Adipocyte (in vitro differentiated cells): ENCODE data around the gene COL23A1.

Experiments used
- DNase-seq: peaks from one replicate; pipeline ENCODE4 v3.0.0-alpha.2; 2015; ENCODE audit warnings: low read depth
- H3K27me3 ChIP-seq: replicated peaks from 2 replicates; pipeline ENCODE4 v1.7.0; 2013; ENCODE audit warnings: mild to moderate bottlenecking, low read length, moderate library complexity; ENCODE audit not compliant: control insufficient read depth, insufficient read depth
- H3K36me3 ChIP-seq: 2 replicates; pipeline ENCODE4 v1.7.0; 2013; ENCODE audit warnings: low read length, mild to moderate bottlenecking, moderate library complexity; ENCODE audit not compliant: control insufficient read depth, insufficient read depth, severe bottlenecking
- H3K4me1 ChIP-seq: 2 replicates; pipeline ENCODE4 v1.7.0; 2013; ENCODE audit warnings: mild to moderate bottlenecking, low read length, moderate library complexity; ENCODE audit not compliant: control insufficient read depth, insufficient read depth
- H3K4me3 ChIP-seq: 2 replicates; pipeline ENCODE4 v1.7.0; 2013; ENCODE audit warnings: mild to moderate bottlenecking, low read length, moderate library complexity
- H3K9ac ChIP-seq: 2 replicates; pipeline ENCODE4 v1.7.0; 2013; ENCODE audit warnings: mild to moderate bottlenecking, low read length, moderate library complexity
- H3K9me3 ChIP-seq: 2 replicates; pipeline ENCODE4 v1.7.0; 2013; ENCODE audit warnings: mild to moderate bottlenecking, low read length, moderate library complexity; ENCODE audit not compliant: control insufficient read depth

The COL23A1 gene

GRCh38 chr5:178389796-178390195 lies 200.4 kb downstream of the COL23A1 start:
- peaks cover 68% of the 10 kb centered on the region for H3K27me3 ChIP-seq
- H3K4me3 ChIP-seq, result no peak overlapping the region
- no peak overlapping the region for H3K9ac ChIP-seq
- no peaks in the 10 kb centered on the region for H3K4me1 ChIP-seq
- peaks cover 7% of the 10 kb centered on the region for H3K9me3 ChIP-seq
- no peak for DNase-seq
- no peaks in the 10 kb centered on the region for H3K36me3 ChIP-seq

GRCh38 chr5:178389026-178389729 lies 201.0 kb downstream of the COL23A1 start:
- Histone ChIP-seq H3K36me3 (no peaks in the 10 kb centered on the region), H3K4me1 (no peaks in the 10 kb centered on the region), H3K4me3 (no peak overlapping the region), H3K9me3 (peaks cover 7% of the 10 kb centered on the region), H3K9ac (no peak overlapping the region), H3K27me3 (peaks cover 74% of the 10 kb centered on the region)
- no peak for DNase-seq

GRCh38 chr5:178388386-178389025 lies 201.7 kb downstream of the COL23A1 start:
- Histone ChIP-seq H3K4me1 (no peaks in the 10 kb centered on the region), H3K36me3 (no peaks in the 10 kb centered on the region), H3K9me3 (peaks cover 7% of the 10 kb centered on the region), H3K4me3 (no peak overlapping the region), H3K27me3 (peaks cover 81% of the 10 kb centered on the region), H3K9ac (no peak overlapping the region)
- no peak for DNase-seq

GRCh38 chr5:178387856-178388190 lies 202.4 kb downstream of the COL23A1 start:
- peaks cover 7% of the 10 kb centered on the region for H3K9me3 ChIP-seq
- DNase-seq, result no peak

GRCh38 chr5:178387061-178387855 lies 202.9 kb downstream of the COL23A1 start:
- Histone ChIP-seq H3K4me3 (no peak overlapping the region), H3K9me3 (peaks cover 7% of the 10 kb centered on the region), H3K9ac (no peak overlapping the region), H3K4me1 (no peaks in the 10 kb centered on the region), H3K36me3 (no peaks in the 10 kb centered on the region), H3K27me3 (peaks cover 84% of the 10 kb centered on the region)
- no peak for DNase-seq

More at GRCh38 chr5:178387856-178388190, 202.4 kb downstream of the COL23A1 start:
- Histone ChIP-seq H3K4me3 (no peak overlapping the region), H3K36me3 (no peaks in the 10 kb centered on the region), H3K9ac (no peak overlapping the region), H3K4me1 (no peaks in the 10 kb centered on the region), H3K27me3 (peaks cover 84% of the 10 kb centered on the region)

- Histone ChIP-seq H3K9ac (no peak overlapping the region), H3K36me3 (no peaks in the 10 kb centered on the region), H3K9me3 (peaks cover 2% of the 10 kb centered on the region), H3K27me3 (peaks cover 82% of the 10 kb centered on the region), H3K4me1 (no peaks in the 10 kb centered on the region), H3K4me3 (no peak overlapping the region)
- no peak for DNase-seq
Measured at GRCh38 chr5:178386336-178386931, 203.8 kb downstream of the COL23A1 start.

GRCh38 chr5:178385496-178385890 lies 204.7 kb downstream of the COL23A1 start:
- no peak overlapping the region for H3K4me3 ChIP-seq
- no peaks in the 10 kb centered on the region for H3K36me3 ChIP-seq
- H3K27me3 ChIP-seq, result peaks cover 74% of the 10 kb centered on the region
- no peak overlapping the region for H3K9ac ChIP-seq
- H3K4me1 ChIP-seq, result no peaks in the 10 kb centered on the region
- no peak for DNase-seq
- H3K9me3 ChIP-seq, result no peaks in the 10 kb centered on the region

- Histone ChIP-seq H3K9me3 (no peaks in the 10 kb centered on the region), H3K27me3 (peaks cover 69% of the 10 kb centered on the region), H3K36me3 (no peaks in the 10 kb centered on the region), H3K4me3 (no peak overlapping the region), H3K9ac (no peak overlapping the region), H3K4me1 (no peaks in the 10 kb centered on the region)
- no peak for DNase-seq
Measured at GRCh38 chr5:178384816-178385495, 205.2 kb downstream of the COL23A1 start.

- H3K27me3 ChIP-seq, result peaks cover 61% of the 10 kb centered on the region
- H3K9ac ChIP-seq, result no peak overlapping the region
- no peaks in the 10 kb centered on the region for H3K36me3 ChIP-seq
- no peaks in the 10 kb centered on the region for H3K4me1 ChIP-seq
- H3K9me3 ChIP-seq, result no peaks in the 10 kb centered on the region
- no peak overlapping the region for H3K4me3 ChIP-seq
- DNase-seq, result no peak
Measured at GRCh38 chr5:178383919-178384815, 206.0 kb downstream of the COL23A1 start.

GRCh38 chr5:178383301-178383918 lies 206.8 kb downstream of the COL23A1 start:
- H3K27me3 ChIP-seq, result peaks cover 55% of the 10 kb centered on the region
- DNase-seq, result no peak
- no peaks in the 10 kb centered on the region for H3K4me1 ChIP-seq
- no peaks in the 10 kb centered on the region for H3K36me3 ChIP-seq
- no peaks in the 10 kb centered on the region for H3K9me3 ChIP-seq
- no peak overlapping the region for H3K9ac ChIP-seq
- no peak overlapping the region for H3K4me3 ChIP-seq
